Progenitor cell of endocrine pancreas (in vitro differentiated cells): Measurements from ENCODE around the gene EFNA2. TPM values are rescaled to one million over a fixed set of nuclear protein-coding genes. Genes with fewer than 3 reads are reported as not detected.

ENCODE experiments used
- DNase-seq: peaks from one replicate; pipeline ENCODE4 v3.0.0; 2021; ENCODE audit warnings: low spot score; ENCODE audit not compliant: unreplicated experiment
- H3K27ac Mint-ChIP-seq: 2 replicates; pipeline ENCODE4 v1.8.0; 2021; ENCODE audit warnings: mild to moderate bottlenecking, moderate library complexity, mixed read lengths
- H3K27me3 Mint-ChIP-seq: 2 replicates; pipeline ENCODE4 v1.8.0; 2021; ENCODE audit warnings: mixed read lengths
- H3K36me3 Mint-ChIP-seq: 2 replicates; pipeline ENCODE4 v1.8.0; 2022; ENCODE audit warnings: mixed read lengths; ENCODE audit not compliant: insufficient read depth
- H3K4me1 Mint-ChIP-seq: 2 replicates; pipeline ENCODE4 v1.8.0; 2021; ENCODE audit warnings: low read depth, mixed read lengths
- H3K4me3 Mint-ChIP-seq: 2 replicates; pipeline ENCODE4 v1.8.0; 2021; ENCODE audit warnings: low read depth, mild to moderate bottlenecking, moderate library complexity, mixed read lengths
- H3K9me3 Mint-ChIP-seq: 2 replicates; pipeline ENCODE4 v1.8.0; 2021; ENCODE audit warnings: low read depth, mixed read lengths
- total RNA-seq: library from RNA; stranded (reverse); gene quantifications from 2 replicates; pipeline ENCODE4 v1.2.1, GENCODE V29; 2021
- TF ChIP-seq, protein P1 (sequence below): fragments of 200-600 bp; sonication (generic); IDR thresholded peaks from one replicate; pipeline ENCODE4 v1.5.0; 2021; ENCODE audit warnings: antibody characterized with exemption, mild to moderate bottlenecking; ENCODE audit not compliant: unreplicated experiment

EFNA2 gene
- total RNA-seq, 1 donor from 2014 or later = 26.5 TPM

- DNase-seq = no peak
- Mint-ChIP-seq H3K36me3 (peaks cover 26% of the 10 kb centered on the region), H3K9me3 (no peaks in the 10 kb centered on the region), H3K27me3 (no peaks in the 10 kb centered on the region), H3K27ac (peak overlapping the region; percentile 77), H3K4me1 (peaks cover 32% of the 10 kb centered on the region), H3K4me3 (peak overlapping the region; percentile 52)
- TF ChIP-seq, protein P1, sequence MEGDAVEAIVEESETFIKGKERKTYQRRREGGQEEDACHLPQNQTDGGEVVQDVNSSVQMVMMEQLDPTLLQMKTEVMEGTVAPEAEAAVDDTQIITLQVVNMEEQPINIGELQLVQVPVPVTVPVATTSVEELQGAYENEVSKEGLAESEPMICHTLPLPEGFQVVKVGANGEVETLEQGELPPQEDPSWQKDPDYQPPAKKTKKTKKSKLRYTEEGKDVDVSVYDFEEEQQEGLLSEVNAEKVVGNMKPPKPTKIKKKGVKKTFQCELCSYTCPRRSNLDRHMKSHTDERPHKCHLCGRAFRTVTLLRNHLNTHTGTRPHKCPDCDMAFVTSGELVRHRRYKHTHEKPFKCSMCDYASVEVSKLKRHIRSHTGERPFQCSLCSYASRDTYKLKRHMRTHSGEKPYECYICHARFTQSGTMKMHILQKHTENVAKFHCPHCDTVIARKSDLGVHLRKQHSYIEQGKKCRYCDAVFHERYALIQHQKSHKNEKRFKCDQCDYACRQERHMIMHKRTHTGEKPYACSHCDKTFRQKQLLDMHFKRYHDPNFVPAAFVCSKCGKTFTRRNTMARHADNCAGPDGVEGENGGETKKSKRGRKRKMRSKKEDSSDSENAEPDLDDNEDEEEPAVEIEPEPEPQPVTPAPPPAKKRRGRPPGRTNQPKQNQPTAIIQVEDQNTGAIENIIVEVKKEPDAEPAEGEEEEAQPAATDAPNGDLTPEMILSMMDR = no peak
These were observed 10.8 kb upstream of the EFNA2 start for GRCh38 chr19:1274852-1275259.

DNA sequence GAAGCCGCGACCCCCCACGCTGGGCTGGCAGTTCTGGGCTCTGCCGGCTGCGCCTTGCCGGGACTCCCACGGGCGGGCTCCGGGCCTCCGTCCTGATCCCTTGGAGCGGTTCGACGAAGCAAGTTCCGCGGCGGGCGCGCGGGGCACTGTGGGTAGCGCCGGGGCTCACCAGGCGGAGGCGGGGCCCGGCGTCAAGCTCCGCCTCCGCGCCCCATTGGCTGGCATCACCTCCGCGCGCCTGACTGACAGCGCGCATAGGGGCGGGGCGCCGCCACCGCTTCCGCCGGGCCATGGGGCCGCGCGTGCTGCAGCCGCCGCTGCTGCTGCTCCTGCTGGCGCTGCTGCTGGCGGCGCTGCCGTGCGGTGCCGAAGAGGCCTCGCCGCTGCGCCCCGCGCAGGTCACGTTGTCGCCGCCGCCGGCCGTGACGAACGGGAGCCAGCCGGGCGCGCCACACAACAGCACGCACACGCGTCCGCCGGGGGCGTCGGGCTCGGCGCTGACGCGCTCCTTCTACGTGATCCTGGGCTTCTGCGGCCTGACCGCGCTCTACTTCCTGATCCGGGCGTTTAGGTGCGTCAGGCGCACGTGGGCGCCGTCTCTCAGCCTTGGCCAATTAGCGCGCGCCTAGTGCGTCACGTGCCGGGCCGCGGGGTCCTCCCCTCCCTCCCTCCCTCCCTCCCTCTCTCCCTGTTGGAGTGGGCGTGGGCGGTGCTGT, 10.3 kb upstream of the EFNA2 start, which contains the start of gene FAM174C:
TSS of gene FAM174C (plus strand) at position 271 of the 716 bp plus-strand sequence. CDS start at position 291, 20 bp downstream.
- peak; percentile 88 for DNase-seq
- no peaks in the 10 kb centered on the region for H3K9me3 Mint-ChIP-seq
- H3K36me3 Mint-ChIP-seq = peaks cover 23% of the 10 kb centered on the region
- TF ChIP-seq, protein P1 = no peak
- peaks cover 27% of the 10 kb centered on the region for H3K4me1 Mint-ChIP-seq
- no peaks in the 10 kb centered on the region for H3K27me3 Mint-ChIP-seq
- peak within 1 kb of the TSS; percentile 74 for H3K4me3 Mint-ChIP-seq
- peak within 1 kb of the TSS; percentile 97 for H3K27ac Mint-ChIP-seq

GRCh38 chr19:1275976-1276627, 9.6 kb upstream of the EFNA2 start:
- peaks cover 22% of the 10 kb centered on the region for H3K4me1 Mint-ChIP-seq
- H3K27me3 Mint-ChIP-seq = no peaks in the 10 kb centered on the region
- peaks cover 20% of the 10 kb centered on the region for H3K36me3 Mint-ChIP-seq
- H3K4me3 Mint-ChIP-seq = peak overlapping the region; percentile 74
- no peaks in the 10 kb centered on the region for H3K9me3 Mint-ChIP-seq
- no peak for DNase-seq
- H3K27ac Mint-ChIP-seq = peak overlapping the region; percentile 97
- TF ChIP-seq, protein P1 = no peak

DNA sequence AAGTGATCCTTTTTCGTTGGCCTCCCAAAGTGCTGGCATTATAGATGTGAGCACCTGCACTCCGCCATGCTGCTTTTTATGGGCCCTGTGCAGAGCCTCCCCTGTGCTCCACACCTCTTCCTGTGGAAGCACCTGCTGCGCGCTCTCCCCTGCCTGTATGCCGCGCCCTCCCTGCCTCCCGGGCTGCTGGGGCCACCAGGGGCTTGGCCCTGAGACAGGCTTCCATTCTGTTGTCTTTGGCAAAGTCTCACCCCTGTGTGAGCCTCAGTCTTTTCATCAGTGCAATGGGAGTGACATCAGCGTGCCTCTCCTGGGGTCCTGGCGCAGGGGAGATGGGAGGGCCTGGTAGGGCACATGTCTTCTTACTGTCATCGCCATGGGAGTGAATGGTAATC, 9.0 kb upstream of the EFNA2 start:
- peaks cover 18% of the 10 kb centered on the region for H3K36me3 Mint-ChIP-seq
- H3K27ac Mint-ChIP-seq = peak overlapping the region; percentile 12
- no peak for DNase-seq

GRCh38 chr19:1277061-1277460, 8.6 kb upstream of the EFNA2 start:
- H3K27me3 Mint-ChIP-seq = no peaks in the 10 kb centered on the region
- peaks cover 13% of the 10 kb centered on the region for H3K4me1 Mint-ChIP-seq
- H3K27ac Mint-ChIP-seq = no peak overlapping the region
- TF ChIP-seq, protein P1 = no peak
- no peaks in the 10 kb centered on the region for H3K9me3 Mint-ChIP-seq
- H3K4me3 Mint-ChIP-seq = no peak overlapping the region
- H3K36me3 Mint-ChIP-seq = peaks cover 16% of the 10 kb centered on the region
- DNase-seq = no peak

More for the DNA sequence above, 9.0 kb upstream of the EFNA2 start:
- TF ChIP-seq, protein P1 = no peak
- H3K4me1 Mint-ChIP-seq = peaks cover 16% of the 10 kb centered on the region
- H3K27me3 Mint-ChIP-seq = no peaks in the 10 kb centered on the region
- H3K4me3 Mint-ChIP-seq = peak overlapping the region; percentile 74
- no peaks in the 10 kb centered on the region for H3K9me3 Mint-ChIP-seq
